GM12878 (cell line): ENCODE measurements around the gene LPCAT3. TPM values are rescaled to one million over a fixed set of nuclear protein-coding genes. Genes with fewer than 3 reads are reported as not detected.

Source experiments
- BMI1 ChIP-seq: fragments of 450-650 bp; IDR thresholded peaks from 2 replicates; pipeline ENCODE4 v1.6.1; 2016; ENCODE audit warnings: mild to moderate bottlenecking, moderate library complexity, borderline replicate concordance
- CEBPB ChIP-seq, 2 experiments: fragments of 150-350 bp in 1 of 2; IDR thresholded peaks; 2 replicates each; pipeline ENCODE4 v1.6.1; 2012 to 2014; ENCODE audit warnings: low read depth in 2 of 2, low read length in 2 of 2, borderline replicate concordance in 1 of 2, inconsistent platforms in 1 of 2
- CREB1 ChIP-seq: IDR thresholded peaks from 2 replicates; pipeline ENCODE4 v1.6.1; 2012; ENCODE audit warnings: low read depth, mild to moderate bottlenecking, inconsistent platforms
- DPF2 ChIP-seq: fragments of 450-650 bp; IDR thresholded peaks from 2 replicates; pipeline ENCODE4 v1.6.1; 2017; ENCODE audit warnings: mild to moderate bottlenecking
- E2F8 ChIP-seq: fragments of 450-650 bp; IDR thresholded peaks from 2 replicates; pipeline ENCODE4 v1.6.1; 2018; ENCODE audit warnings: mild to moderate bottlenecking, low read depth, moderate library complexity; ENCODE audit not compliant: partially characterized antibody
- EED ChIP-seq: sonication (generic); IDR thresholded peaks from 2 replicates; pipeline ENCODE4 v1.6.1; 2016; ENCODE audit warnings: antibody characterized with exemption, low read depth
- ETV6 ChIP-seq, 2 experiments: fragments of 450-650 bp in 1 of 2; IDR thresholded peaks in 1 of 2; conservative IDR thresholded peaks in 1 of 2; 2 replicates each; pipeline ENCODE4 v1.6.1; 2014; ENCODE audit warnings: antibody characterized with exemption in 1 of 2, borderline replicate concordance in 1 of 2, low read depth in 1 of 2, mild to moderate bottlenecking in 1 of 2, moderate library complexity in 1 of 2
- FOS ChIP-seq: IDR thresholded peaks from 3 replicates; pipeline ENCODE4 v1.6.1; 2011; ENCODE audit warnings: borderline replicate concordance; ENCODE audit not compliant: insufficient read length; ENCODE audit errors: extremely low read depth
- IKZF2 ChIP-seq, 2 experiments: fragments of 450-650 bp; IDR thresholded peaks; 2 replicates each; pipeline ENCODE4 v1.6.1; 2017; ENCODE audit warnings: mild to moderate bottlenecking in 2 of 2, moderate library complexity in 2 of 2
- JUNB ChIP-seq: IDR thresholded peaks from 2 replicates; pipeline ENCODE4 v1.6.1; 2016; ENCODE audit warnings: antibody characterized with exemption, mild to moderate bottlenecking
- KLF5 ChIP-seq: fragments of 450-650 bp; IDR thresholded peaks from 2 replicates; pipeline ENCODE4 v1.6.1; 2014; ENCODE audit warnings: mild to moderate bottlenecking; ENCODE audit not compliant: partially characterized antibody
- NFXL1 ChIP-seq: fragments of 450-650 bp; IDR thresholded peaks from 2 replicates; pipeline ENCODE4 v1.6.1; 2017; ENCODE audit warnings: antibody characterized with exemption, mild to moderate bottlenecking, borderline replicate concordance
- NR2F1 ChIP-seq: fragments of 450-650 bp; conservative IDR thresholded peaks from 2 replicates; pipeline ENCODE4 v1.6.1; 2017; ENCODE audit warnings: mild to moderate bottlenecking
- POLR2AphosphoS5 ChIP-seq: IDR thresholded peaks from 2 replicates; pipeline ENCODE4 v1.6.1; 2011; ENCODE audit warnings: mild to moderate bottlenecking, low read length, inconsistent platforms
- RCOR1 ChIP-seq: conservative IDR thresholded peaks from 2 replicates; pipeline ENCODE4 v1.6.1; 2012; ENCODE audit warnings: low read depth, low read length, improper control_type of control experiment
- RELA ChIP-seq: fragments of 450-650 bp; IDR thresholded peaks from 2 replicates; pipeline ENCODE4 v1.8.0; 2014; ENCODE audit warnings: borderline replicate concordance; ENCODE audit not compliant: partially characterized antibody
- SMAD5 ChIP-seq: IDR thresholded peaks from 2 replicates; pipeline ENCODE4 v1.6.1; 2016; ENCODE audit warnings: antibody characterized with exemption, low read depth
- SMC3 ChIP-seq: IDR thresholded peaks from 2 replicates; pipeline ENCODE4 v1.6.1; 2011; ENCODE audit warnings: low read length, improper control_type of control experiment, borderline replicate concordance
- SPI1 ChIP-seq: IDR thresholded peaks from 2 replicates; pipeline ENCODE4 v1.6.1; 2011; ENCODE audit warnings: low read depth, mild to moderate bottlenecking, low read length, moderate library complexity, borderline replicate concordance; ENCODE audit not compliant: insufficient read depth
- SREBF2 ChIP-seq: IDR thresholded peaks from 2 replicates; pipeline ENCODE4 v1.6.1; 2012; ENCODE audit warnings: mild to moderate bottlenecking, low read length
- TCF12 ChIP-seq: IDR thresholded peaks from 2 replicates; pipeline ENCODE4 v1.6.1; 2011; ENCODE audit warnings: low read depth, mild to moderate bottlenecking, low read length
- ZBTB11 ChIP-seq: fragments of 450-650 bp; formaldehyde crosslinking; IDR thresholded peaks from 2 replicates; pipeline ENCODE4 v1.5.0; 2022; ENCODE audit warnings: mild to moderate bottlenecking, missing genetic modification characterization
- ZNF622 ChIP-seq: fragments of 450-650 bp; IDR thresholded peaks from 2 replicates; pipeline ENCODE4 v1.6.1; 2017; ENCODE audit warnings: mild to moderate bottlenecking, inconsistent platforms
- ZSCAN29 ChIP-seq: fragments of 450-650 bp; IDR thresholded peaks from 2 replicates; pipeline ENCODE4 v1.6.1; 2017; ENCODE audit warnings: mild to moderate bottlenecking, moderate library complexity
- ZZZ3 ChIP-seq: IDR thresholded peaks from 2 replicates; pipeline ENCODE4 v1.6.1; 2011; ENCODE audit warnings: low read depth; ENCODE audit not compliant: control insufficient read depth, insufficient read length
- polyA plus RNA-seq, 11 experiments: library from polyadenylated mRNA; depleted of rRNA in 4 of 11; unstranded in 6 of 11; stranded (reverse) in 5 of 11; fragments of >200 nt; fragmentation: Nextera tagmentation in 4 of 11; fragmentation: Illumina TruSeq in 1 of 11; extraction: Ambion mirVana in 4 of 11; extraction: Trizol in 1 of 11; gene quantifications; 1 replicate in 1 of 11; 2 replicates in 10 of 11; pipeline versions ENCODE4 v1.2.1 to v1.2.3, GENCODE V29; 2011 to 2016; ENCODE audit warnings: inconsistent platforms in 2 of 11, missing spikeins in 2 of 11, low read depth in 1 of 11
- total RNA-seq, 4 experiments: library from RNA; depleted of rRNA in 3 of 4; stranded (reverse); fragments of >200 nt in 3 of 4; fragmentation: Illumina TruSeq in 1 of 4; extraction: Trizol in 1 of 4; gene quantifications; 2 replicates each; pipeline versions ENCODE4 v1.2.1 to v1.2.3, GENCODE V29; 2013 to 2021

LPCAT3 gene
- total and polyA plus RNA-seq, 10 of the 15 experiments (the other 5 are each of a cell fraction or from before 2014, with no cell fraction given), result 2.6 to 48.3 (median 23.0) TPM

GRCh38 chr12:6961695-6962284 lies 56.5 kb downstream of the LPCAT3 start (continued):
- TF ChIP-seq ZBTB11 (CRISPR knock-in tag) (no peak), CREB1 (no peak), IKZF2 (IDR thresholded peaks at IDR 0.05) (peak in 1 of 2 experiments; percentile 17; a peak in 2 of 4 replicates), RCOR1 (no peak), EED (peak; percentile 58), POLR2AphosphoS5 (peak; percentile 28), FOS (no peak), TCF12 (no peak), CEBPB (IDR thresholded peaks at IDR 0.05; ENCODE audit: borderline replicate concordance in 1 of 2, low read depth in 2 of 2, low read length in 2 of 2) (no peak), SREBF2 (no peak), ZZZ3 (no peak), NR2F1 (0 out of 2 replicates have a peak, but pooled peaks have one; percentile 8), DPF2 (0 out of 2 replicates have a peak, but pooled peaks have one; percentile 8), SMC3 (no peak), BMI1 (no peak), RELA (no peak), ETV6 (conservative IDR thresholded peaks at IDR 0.05 in 1 of 2, IDR thresholded peaks at IDR 0.05 in 1 of 2; ENCODE audit: borderline replicate concordance in 1 of 2, low read depth in 1 of 2) (no peak), E2F8 (peak; percentile 34), JUNB (peak; percentile 5; the same call in 1 of the 2 replicates), SPI1 (no peak), KLF5 (no peak), ZSCAN29 (no peak), ZNF622 (no peak), NFXL1 (no peak), SMAD5 (no peak)
